Activated CD8-positive, alpha-beta memory T cell treated with anti-CD3 and anti-CD28 coated beads, Interleukin-2, amount 50 U/mL, for 48 hours (primary cell): ENCODE data around the gene ZNF511.

Experiments used
- DNase-seq: peaks from one replicate; pipeline ENCODE4 v3.0.0-alpha.2; 2020

ZNF511 gene

DNA sequence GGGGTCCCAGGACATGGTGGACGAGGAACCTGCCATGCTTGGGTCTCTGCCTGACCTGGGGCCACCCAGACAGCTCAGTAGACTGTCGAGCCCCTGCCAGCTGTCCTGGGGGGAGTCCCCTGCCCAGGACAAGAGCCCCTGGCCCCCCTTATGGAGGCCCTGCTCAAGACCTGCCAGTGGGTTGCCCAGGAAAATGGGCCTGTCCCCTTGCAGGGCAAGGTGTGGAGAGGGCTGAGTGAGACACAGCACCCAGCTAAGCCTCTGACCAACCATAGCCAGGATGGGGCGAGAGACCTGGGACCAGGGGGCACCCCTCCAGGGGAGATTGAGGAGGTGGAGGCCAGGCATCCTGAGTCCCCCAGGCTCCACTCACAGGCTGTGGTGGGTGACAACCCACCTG is 47.3 kb downstream of the ZNF511 start:
- DNase-seq = no peak

DNA sequence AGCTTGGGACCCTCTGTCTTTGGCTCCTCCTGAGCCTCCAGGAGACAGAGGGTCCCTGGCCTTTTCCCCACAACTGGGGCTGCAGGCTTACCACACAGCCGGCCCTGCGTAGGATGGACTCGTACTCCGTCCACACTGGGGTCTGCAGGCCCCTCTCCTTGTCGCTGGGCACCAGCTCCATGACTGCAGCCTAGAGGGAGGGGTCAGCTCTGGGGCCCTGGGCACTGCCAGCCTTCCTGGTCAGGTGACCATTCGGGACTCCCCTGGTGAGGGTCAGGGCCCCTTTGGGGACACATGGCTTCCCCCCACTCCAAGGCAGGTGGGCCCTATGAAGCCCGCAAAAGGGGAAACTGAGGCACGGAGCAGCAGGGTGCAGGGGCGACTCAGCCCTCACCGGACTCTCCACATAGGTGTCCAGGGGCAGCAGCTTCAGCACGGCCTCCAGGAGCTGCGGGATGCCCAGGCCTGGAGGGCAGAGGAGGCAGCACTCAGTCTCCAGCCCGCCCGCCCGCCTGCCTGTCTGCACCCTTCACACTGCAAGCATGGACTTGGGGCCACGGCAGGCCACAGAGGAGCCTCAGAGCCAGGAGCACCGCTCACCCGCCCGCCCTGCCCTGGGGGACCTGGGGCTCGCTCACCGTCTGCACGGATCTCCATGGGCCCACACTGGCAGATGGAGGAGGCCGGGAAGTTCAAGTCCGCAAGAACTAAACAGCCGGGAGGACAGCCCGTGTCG is 48.0 kb downstream of the ZNF511 start:
- DNase-seq = no peak

DNA sequence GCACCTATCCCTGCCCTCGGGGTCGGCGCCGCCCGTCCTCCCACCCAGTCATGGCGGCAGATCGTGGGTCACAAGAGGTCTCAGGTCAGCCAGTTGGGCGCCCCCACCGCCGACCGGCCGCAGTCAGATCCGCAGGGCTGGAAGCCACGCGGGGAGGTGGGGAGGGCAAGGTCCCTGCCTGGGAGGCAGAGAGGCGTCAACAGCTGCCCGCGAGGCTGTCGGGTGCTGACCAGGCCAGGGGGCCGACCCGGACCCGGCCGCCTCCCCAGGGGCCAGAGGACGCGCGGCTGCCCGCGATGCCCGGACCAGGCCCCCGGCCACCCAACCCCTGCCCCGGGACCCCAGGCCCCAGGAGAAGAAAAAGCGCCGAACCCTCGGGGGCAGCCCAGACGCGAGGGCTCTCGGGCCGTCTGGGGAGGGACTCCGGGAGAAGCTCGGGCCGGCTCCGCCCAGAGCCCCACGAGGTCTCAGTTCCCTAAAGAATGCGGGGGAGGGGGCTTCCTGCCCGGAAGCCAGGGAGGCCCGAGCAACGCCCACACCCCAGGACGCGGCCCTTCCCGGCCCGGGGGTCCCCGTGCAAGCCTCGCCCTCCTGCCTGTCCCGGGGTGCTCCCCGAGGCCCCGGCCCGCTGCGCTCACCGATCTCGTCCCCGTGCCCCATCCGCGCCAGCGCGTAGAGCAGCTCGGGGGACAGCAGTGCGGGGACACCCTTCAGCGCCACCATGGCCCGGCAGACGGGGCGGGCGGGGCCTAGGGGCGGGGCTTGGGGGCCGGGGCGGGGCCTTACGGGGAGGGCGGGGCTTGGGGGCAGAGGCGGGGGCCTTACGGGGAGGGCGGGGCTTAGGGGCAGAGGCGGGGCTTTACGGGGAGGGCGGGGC is 48.8 kb downstream of the ZNF511 start, which contains the start of gene FUOM:
Gene FUOM (minus strand): TSS at position 735 of the 877 bp plus-strand sequence. CDS start 12 bp downstream, at position 723.
- DNase-seq = peak; percentile 88

DNA sequence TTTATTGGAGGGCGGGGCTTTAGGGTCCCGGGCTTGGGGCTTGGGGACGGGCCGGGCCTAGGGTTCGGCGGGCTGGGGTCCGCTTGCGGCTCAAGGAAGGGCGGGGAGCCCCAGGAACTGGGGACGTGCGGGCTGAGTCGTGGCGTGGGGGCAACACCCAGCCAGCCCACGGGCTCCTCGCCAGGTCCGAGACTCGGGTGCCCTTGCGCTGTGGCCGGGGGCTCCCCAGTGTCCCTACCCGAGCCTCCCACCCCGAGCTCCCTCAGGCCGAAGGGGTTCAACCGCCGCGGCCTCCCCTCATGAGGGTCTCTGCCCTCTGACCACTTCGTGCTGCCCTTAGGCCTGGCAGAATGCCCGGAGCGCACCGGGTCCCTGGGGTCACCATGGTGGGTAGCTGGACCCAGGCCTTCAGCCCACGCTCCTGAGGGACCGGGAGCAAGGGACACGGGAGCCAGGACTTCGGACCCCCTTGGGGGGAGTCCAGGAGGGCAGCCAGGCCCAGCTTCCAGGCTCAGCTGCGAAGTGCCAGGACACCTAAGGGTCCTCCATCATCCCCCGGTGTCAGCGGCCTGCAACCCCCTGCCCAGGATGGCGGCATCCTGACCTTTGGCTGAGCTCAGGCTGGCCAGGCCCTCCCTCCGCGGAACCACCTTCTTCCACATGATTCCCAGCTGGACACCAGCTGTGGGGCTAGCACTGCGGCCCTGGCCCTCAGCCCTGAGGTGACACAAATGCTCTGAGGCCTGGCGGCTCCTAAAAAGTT is 49.6 kb downstream of the ZNF511 start:
- DNase-seq = no peak

DNA sequence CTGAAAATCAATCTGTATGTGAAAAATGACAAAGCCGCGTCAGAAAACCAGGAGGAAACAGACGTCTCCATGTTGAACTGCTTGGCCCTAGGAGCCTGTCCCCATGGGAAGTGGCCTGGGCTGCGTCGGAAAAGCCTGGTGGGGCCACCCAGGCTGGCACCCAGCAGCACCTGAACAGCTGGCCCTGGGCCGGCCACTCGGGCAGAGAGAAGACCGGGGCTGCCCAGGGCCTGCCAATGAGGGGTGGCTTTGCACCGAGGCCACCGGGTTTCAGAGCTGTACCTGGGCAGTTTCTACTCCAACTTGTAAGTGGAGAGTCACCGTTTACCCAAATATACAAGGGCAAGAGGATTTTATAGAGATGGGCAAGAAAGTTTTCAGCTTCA is 50.2 kb downstream of the ZNF511 start:
- no peak for DNase-seq

DNA sequence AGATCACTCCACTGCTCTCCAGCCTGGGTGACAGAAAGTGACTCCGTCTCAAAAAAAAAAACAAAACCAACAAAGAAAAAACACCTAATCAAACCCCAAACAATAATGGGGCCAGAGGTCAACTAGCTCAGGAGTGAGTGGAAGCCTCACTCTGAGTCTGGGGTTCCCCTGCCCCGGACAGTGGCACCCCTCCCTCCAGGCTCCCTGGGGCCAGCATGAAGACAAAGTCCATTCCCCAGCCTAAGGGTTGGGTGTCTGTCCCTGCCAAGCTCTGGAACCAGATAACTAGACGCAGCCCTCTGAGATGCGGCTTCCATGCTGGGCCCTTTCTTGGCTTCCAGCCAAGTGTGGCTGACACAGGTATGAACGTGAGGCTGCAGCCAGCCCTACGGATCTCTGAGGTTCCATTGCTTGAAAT is 50.8 kb downstream of the ZNF511 start:
- no peak for DNase-seq

DNA sequence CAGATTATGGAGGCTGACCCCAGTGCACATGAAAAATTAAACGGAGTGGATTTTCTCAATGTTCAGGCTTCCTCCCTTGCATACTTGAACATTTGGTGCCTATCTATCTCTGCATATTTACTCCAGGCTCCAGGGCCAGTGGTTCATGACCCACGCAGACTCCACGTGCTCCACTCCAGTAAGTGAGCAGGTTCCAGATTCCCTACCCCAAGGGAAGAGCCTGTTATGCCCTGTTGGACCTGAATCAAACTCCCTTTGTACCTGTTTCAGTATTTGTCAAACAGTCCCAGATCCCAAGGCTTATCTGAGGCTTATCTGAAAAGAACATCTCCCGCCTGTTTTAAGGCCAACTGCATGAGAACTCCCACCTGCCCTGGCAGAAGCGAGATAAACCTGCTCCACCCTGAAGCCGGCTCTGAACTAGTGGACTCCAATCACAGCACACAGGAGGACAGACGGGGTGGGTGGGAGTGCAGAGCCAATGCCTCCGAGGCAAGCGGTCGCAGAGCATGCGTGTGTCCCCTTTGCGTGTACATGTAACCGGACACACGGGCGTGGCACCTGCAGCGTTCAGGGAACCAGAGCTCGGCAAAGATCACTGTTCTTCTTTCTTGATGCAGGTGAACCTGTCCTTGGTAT is 51.4 kb downstream of the ZNF511 start:
- no peak for DNase-seq

DNA sequence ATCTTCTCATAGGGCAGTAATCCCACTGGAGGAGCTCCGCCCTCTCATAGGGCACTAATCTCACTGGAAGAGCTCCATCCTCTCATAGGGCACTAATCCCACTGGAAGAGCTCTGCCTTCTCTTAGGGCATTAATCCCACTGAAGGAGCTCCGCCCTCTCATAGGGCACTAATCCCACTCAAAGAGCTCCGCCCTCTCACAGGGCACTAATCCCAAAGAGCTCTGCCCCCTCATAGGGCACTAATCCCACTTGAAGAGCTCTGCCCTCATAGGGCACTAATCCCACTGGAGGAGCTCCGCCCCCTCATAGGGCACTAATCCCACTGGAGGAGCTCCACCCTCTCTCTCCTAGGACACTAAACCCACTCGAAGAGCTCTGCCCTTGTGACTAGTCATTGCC is 52.5 kb downstream of the ZNF511 start:
- no peak for DNase-seq

DNA sequence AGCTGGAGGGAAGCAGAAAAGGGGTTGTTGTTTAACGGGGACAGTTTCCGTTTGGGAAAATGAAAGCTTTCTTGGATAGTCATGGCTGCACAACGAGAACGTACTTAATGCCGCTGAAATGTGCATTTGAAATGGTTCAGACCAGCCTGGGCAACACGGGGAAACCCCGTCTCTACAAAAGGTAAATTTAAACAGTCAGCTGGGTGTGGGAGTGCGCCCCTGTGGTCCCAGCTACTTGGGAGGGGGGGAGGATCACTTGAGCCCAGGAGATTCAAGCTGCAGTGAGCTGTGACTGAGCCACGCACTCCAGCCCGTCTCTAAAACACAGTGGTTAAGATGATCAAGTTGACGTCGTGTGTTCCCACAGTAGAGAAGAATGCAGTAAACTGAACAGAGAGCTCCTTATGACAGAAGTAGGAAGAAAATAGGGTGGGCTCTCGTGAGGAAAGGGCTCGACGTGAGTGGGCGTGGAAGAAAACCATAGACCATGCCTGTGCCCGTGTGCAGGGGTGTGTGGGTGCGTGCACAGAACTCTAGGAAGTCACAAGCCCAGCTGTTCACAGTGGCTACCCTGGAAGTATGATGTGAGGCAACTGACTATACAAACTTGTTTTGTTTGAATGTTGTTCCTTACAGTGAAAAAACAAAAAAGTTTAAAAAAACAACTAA is 53.2 kb downstream of the ZNF511 start:
- no peak for DNase-seq
